COLO829 (cell line): ENCODE results near the gene MC5R.

ENCODE experiments used
- DNase-seq: peaks from one replicate; pipeline ENCODE4 v3.0.0; 2012; ENCODE audit warnings: low spot score

The MC5R gene

GRCh38 chr18:13823707-13824395 is at the start of gene MC5R:
TSS of gene MC5R (plus strand) at chr18:13824149. CDS start at chr18:13825766, 1,617 bp downstream.
- DNase-seq = peak; percentile 28

GRCh38 chr18:13775058-13775457 is 48.9 kb upstream of the MC5R start:
- DNase-seq = no peak

GRCh38 chr18:13791181-13791580 is 32.8 kb upstream of the MC5R start:
- no peak for DNase-seq

GRCh38 chr18:13793819-13794218 is 30.1 kb upstream of the MC5R start:
- DNase-seq = no peak

GRCh38 chr18:13796515-13796914 is 27.4 kb upstream of the MC5R start:
- DNase-seq = no peak

- DNase-seq = no peak
Measured at GRCh38 chr18:13797157-13797611, 26.8 kb upstream of the MC5R start.

- no peak for DNase-seq
Measured at GRCh38 chr18:13799396-13799795, 24.6 kb upstream of the MC5R start.

- DNase-seq = no peak
Measured at GRCh38 chr18:13800505-13801259, 23.3 kb upstream of the MC5R start.

- no peak for DNase-seq
Measured at GRCh38 chr18:13801260-13801601, 22.7 kb upstream of the MC5R start.

- no peak for DNase-seq
Measured at GRCh38 chr18:13804305-13804704, 19.6 kb upstream of the MC5R start.

- DNase-seq = no peak
Measured at GRCh38 chr18:13808294-13809042, 15.5 kb upstream of the MC5R start.

- DNase-seq = no peak
Measured at GRCh38 chr18:13809043-13809430, 14.9 kb upstream of the MC5R start.

- DNase-seq = no peak
Measured at GRCh38 chr18:13809531-13810255, 14.3 kb upstream of the MC5R start.

GRCh38 chr18:13810950-13811485 is 12.9 kb upstream of the MC5R start:
- peak; percentile 34 for DNase-seq

- peak; percentile 40 for DNase-seq
Measured at GRCh38 chr18:13811993-13812392, 12.0 kb upstream of the MC5R start.

GRCh38 chr18:13813271-13813849 is 10.6 kb upstream of the MC5R start:
- peak; percentile 80 for DNase-seq

GRCh38 chr18:13826209-13826608 is 2.3 kb downstream of the MC5R start:
- DNase-seq = no peak

- peak; percentile 21 for DNase-seq
Measured at GRCh38 chr18:13831864-13832508, 8.0 kb downstream of the MC5R start.

- DNase-seq = no peak
Measured at GRCh38 chr18:13834496-13835015, 10.6 kb downstream of the MC5R start.

GRCh38 chr18:13835202-13835601 is 11.3 kb downstream of the MC5R start:
- no peak for DNase-seq

GRCh38 chr18:13836559-13836958 is 12.6 kb downstream of the MC5R start:
- DNase-seq = no peak
